ENCODE results near the gene AGMO.

DNA sequence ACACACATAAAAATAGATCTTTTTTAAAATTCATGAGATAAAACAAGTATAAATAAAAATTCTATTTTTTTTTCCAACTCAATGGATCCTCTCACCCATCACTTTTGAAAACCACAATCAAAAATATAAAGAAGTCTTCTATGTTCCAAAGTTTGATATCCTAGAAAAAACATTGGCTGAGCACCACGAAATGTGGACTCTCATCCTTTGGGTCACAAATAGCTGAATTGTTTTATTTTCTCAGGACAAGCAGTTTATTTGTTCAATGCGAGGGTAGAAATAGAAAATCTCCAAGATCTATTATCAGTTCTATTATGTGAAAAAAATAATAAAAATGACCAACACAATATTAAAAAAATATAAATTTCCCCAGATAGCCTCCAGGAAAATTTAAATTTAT, 348.7 kb downstream of the AGMO start:
- TF ChIP-seq, protein P1, sequence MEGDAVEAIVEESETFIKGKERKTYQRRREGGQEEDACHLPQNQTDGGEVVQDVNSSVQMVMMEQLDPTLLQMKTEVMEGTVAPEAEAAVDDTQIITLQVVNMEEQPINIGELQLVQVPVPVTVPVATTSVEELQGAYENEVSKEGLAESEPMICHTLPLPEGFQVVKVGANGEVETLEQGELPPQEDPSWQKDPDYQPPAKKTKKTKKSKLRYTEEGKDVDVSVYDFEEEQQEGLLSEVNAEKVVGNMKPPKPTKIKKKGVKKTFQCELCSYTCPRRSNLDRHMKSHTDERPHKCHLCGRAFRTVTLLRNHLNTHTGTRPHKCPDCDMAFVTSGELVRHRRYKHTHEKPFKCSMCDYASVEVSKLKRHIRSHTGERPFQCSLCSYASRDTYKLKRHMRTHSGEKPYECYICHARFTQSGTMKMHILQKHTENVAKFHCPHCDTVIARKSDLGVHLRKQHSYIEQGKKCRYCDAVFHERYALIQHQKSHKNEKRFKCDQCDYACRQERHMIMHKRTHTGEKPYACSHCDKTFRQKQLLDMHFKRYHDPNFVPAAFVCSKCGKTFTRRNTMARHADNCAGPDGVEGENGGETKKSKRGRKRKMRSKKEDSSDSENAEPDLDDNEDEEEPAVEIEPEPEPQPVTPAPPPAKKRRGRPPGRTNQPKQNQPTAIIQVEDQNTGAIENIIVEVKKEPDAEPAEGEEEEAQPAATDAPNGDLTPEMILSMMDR (IDR thresholded peaks at IDR 0.05; ENCODE audit: poor library complexity): no peak
- TF ChIP-seq EZH2 (IDR thresholded peaks at IDR 0.05; ENCODE audit: borderline replicate concordance) (no peak), EZH2phosphoT487 (IDR thresholded peaks at IDR 0.05; ENCODE audit: low read depth, severe bottlenecking, unreplicated experiment) (no peak)

Measured in hepatocyte (in vitro differentiated cells).